ENCODE data around the gene FAM20C.

The FAM20C gene

DNA sequence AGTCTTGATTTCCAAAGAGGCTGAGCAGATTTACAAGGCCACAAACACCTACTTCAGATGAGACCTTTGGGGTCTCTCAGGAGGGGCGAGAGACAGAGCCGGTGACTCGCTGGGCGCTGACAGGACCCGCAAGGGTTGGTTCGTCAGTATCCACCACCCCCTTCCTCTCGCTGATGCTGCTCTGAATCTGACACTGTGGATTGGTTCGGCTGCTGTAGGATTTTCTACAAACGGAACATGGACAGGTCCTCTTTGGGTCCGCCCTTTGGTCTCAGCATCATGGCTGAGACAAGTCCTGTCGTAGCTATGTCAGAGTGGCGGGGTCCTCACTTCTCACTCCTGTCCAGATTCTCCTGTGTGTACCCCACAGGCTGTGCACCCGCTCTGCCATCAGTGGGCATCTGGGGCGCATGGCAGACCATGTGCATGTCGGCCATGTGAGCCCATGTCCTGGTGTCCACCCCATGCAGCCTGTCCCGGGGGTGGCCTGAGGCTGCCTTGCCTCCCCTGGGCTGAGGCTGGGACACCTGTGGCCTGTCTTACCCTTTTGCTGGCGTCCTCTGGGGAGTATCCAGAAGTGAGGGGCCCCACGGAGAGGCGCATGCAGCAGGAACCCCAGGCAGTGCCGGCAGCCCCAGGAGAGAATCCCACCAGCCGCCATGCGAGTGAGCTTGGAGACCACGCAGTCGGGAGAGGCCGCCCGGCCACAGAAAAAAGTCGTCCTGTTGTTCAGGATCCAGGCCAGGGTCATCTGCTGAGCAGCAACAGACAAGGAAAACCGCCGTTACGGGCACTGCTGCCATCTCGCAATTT is 21.6 kb upstream of the FAM20C start:
- TF ChIP-seq, protein P1, sequence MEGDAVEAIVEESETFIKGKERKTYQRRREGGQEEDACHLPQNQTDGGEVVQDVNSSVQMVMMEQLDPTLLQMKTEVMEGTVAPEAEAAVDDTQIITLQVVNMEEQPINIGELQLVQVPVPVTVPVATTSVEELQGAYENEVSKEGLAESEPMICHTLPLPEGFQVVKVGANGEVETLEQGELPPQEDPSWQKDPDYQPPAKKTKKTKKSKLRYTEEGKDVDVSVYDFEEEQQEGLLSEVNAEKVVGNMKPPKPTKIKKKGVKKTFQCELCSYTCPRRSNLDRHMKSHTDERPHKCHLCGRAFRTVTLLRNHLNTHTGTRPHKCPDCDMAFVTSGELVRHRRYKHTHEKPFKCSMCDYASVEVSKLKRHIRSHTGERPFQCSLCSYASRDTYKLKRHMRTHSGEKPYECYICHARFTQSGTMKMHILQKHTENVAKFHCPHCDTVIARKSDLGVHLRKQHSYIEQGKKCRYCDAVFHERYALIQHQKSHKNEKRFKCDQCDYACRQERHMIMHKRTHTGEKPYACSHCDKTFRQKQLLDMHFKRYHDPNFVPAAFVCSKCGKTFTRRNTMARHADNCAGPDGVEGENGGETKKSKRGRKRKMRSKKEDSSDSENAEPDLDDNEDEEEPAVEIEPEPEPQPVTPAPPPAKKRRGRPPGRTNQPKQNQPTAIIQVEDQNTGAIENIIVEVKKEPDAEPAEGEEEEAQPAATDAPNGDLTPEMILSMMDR (IDR thresholded peaks at IDR 0.05), result no peak
- no peak for DNase-seq
- Histone ChIP-seq H3K4me1 (no peaks in the 10 kb centered on the region), H3K27ac (no peak overlapping the region), H3K4me3 (no peak overlapping the region), H3K27me3 (peaks cover 0 to 43% of the 10 kb centered on the region in 2 donors), H3K9me3 (no peaks in the 10 kb centered on the region), H3K36me3 (no peaks in the 10 kb centered on the region)
- intact Hi-C loops (cut with DNase I; ENCODE audit: low total_unique reads), result no loop called here

DNA sequence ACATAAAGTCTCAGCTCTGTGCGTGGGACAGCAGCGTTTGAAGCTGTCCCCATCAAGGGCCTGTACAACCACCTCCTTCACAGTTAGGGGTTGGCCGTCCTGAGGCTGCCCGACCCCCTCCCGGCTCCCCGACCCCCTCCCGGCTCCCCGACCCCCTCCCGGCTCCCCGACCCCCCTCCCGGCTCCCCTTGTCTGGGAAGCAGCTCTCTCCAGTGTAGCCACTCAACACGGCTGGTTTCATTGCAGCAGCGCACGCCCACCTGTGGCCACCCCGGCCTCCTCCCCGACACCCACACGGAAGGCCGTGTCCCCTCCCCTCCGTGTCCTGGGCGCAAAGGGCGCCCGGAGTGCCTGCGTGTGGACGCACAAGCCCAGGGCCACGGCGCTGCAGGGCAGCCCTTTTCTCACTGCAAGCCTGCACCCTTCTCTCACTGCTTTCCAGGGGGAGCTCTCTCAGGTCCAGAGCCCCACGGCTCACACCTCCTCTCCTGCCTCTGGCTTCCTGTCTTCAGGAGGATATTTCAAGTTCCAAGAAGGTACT is 20.9 kb upstream of the FAM20C start:
- intact Hi-C loops (cut with DNase I; ENCODE audit: low total_unique reads), result no loop called here
- Histone ChIP-seq H3K27me3 (peaks cover 0 to 42% of the 10 kb centered on the region in 2 donors), H3K4me3 (no peak overlapping the region), H3K27ac (no peak overlapping the region), H3K36me3 (no peaks in the 10 kb centered on the region), H3K9me3 (no peaks in the 10 kb centered on the region), H3K4me1 (no peaks in the 10 kb centered on the region)
- DNase-seq, result no peak
- TF ChIP-seq, protein P1 (IDR thresholded peaks at IDR 0.05), result no peak

DNA sequence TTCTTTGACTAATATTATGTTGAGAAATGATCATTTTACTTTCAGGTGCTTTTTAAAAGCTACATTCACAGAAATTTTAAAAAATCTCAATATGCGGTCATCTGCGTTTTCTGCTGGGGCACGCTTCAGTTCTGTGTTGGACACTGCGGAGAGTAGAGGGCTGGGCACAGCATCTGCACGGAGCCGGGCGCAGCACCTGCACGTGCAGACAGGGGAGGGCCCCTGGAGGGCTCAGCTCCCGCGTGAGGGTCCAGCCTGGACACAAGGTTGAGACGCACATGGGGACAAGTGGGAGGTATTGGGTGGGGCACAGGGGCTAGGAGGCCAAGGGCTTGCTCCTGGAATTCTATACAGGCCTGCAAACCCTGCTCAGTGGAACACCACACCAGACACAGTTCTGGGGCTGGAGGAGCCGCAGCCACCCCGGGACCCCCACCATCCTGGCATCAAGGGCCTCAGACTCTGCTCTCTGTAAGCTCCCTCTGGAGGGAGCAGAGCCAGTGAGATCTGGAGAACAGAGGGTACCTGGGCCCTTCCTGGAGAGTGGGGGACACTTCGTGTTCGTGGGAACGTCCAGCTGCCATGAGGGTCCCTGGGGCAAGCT is 20.4 kb upstream of the FAM20C start:
- Histone ChIP-seq H3K4me1 (no peaks in the 10 kb centered on the region), H3K27ac (no peak overlapping the region), H3K36me3 (no peaks in the 10 kb centered on the region), H3K4me3 (no peak overlapping the region), H3K27me3 (peaks cover 0 to 36% of the 10 kb centered on the region in 2 donors), H3K9me3 (no peaks in the 10 kb centered on the region)
- DNase-seq, result no peak
- intact Hi-C loops (cut with DNase I; ENCODE audit: low total_unique reads), result no loop called here
- TF ChIP-seq, protein P1 (IDR thresholded peaks at IDR 0.05), result no peak

DNA sequence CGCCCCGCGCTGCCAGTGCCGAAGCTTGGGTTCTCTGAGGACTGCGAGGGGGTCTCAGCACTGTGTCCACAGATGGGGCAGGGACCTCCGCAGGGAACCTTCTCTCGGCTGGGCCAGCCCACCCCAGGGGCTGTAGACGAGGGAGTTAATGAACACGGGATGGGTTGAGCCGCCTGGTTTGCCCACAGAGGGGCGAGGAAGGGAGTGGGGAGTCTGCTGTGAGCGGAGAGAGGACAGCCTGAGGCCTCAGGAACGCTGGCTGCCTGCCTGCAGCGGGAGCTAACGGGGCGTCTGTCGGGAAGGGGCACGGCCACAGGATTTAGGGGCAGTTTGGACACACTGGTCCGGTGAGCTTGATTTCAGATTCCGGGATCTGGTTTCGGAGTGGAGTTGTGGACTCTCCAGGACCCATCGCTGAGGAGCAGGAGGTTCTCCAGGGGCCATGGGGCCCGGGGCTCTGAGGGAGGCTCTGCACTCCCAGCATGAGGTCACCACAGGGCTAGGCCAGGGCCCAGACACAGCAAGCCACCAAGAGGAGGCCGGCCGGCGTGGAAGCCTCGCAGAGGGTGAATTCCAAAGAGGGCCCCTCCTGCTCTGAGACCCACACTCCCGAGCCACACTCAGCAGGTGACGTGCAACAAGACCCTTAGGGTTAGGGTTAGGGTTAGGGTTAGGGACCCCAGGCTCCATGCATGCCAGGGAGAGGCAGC is 19.0 kb upstream of the FAM20C start:
- TF ChIP-seq, protein P1 (IDR thresholded peaks at IDR 0.05), result no peak
- Histone ChIP-seq H3K27me3 (peaks cover 0 to 32% of the 10 kb centered on the region in 2 donors), H3K4me3 (no peak overlapping the region), H3K36me3 (no peaks in the 10 kb centered on the region), H3K9me3 (no peaks in the 10 kb centered on the region), H3K4me1 (no peaks in the 10 kb centered on the region), H3K27ac (no peak overlapping the region)
- DNase-seq, result no peak
- intact Hi-C loops (cut with DNase I; ENCODE audit: low total_unique reads), result no loop called here

DNA sequence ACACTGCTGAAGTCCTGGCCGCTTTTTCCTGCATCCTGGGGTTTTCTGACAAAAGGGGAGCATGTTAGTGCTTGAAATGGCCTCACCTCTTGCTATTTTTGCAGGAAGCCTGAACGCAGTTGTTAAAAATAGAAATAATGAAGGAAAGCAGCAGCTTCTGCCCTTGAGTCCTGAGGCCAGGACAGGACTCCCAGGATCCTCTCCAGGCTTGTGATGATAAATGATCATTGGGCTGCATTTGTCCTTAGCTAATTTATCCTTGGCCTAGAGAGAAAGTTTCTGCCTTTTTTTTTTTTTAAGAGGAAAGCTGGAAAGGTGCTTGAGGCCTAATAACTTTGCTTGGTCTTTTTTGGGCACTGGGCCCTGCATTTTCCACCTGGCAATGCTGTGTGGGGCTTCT is 17.7 kb upstream of the FAM20C start:
- Histone ChIP-seq H3K4me3 (no peak overlapping the region), H3K36me3 (no peaks in the 10 kb centered on the region), H3K4me1 (no peaks in the 10 kb centered on the region), H3K27ac (no peak overlapping the region), H3K27me3 (peaks cover 0 to 37% of the 10 kb centered on the region in 2 donors), H3K9me3 (no peaks in the 10 kb centered on the region)
- no peak for DNase-seq
- intact Hi-C loops (cut with DNase I; ENCODE audit: low total_unique reads), result no loop called here
- TF ChIP-seq, protein P1 (IDR thresholded peaks at IDR 0.05), result no peak

Data from tibial artery (tissue), 4 donors.